Fibroblast of lung (primary cell): ENCODE measurements around the gene CEP290. TPM values are rescaled to one million over a fixed set of nuclear protein-coding genes. Genes with fewer than 3 reads are reported as not detected.

Source experiments
- DNase-seq, 2 donors: peaks; one replicate each; pipeline versions ENCODE4 v3.0.0 to v3.0.0-alpha.2; 2010; ENCODE audit warnings: low read depth in 2 of 2
- H2AFZ ChIP-seq: 2 replicates; pipeline ENCODE4 v1.5.1; 2012; ENCODE audit warnings: low read length, control low read depth, inconsistent platforms
- H3K27ac ChIP-seq: 2 replicates; pipeline ENCODE4 v1.5.1; 2011; ENCODE audit warnings: low read length, control low read depth; ENCODE audit not compliant: insufficient read depth
- H3K27me3 ChIP-seq: 2 replicates; pipeline ENCODE4 v1.5.1; 2011; ENCODE audit warnings: mild to moderate bottlenecking, low read length; ENCODE audit not compliant: control insufficient read depth, insufficient read depth
- H3K36me3 ChIP-seq: 2 replicates; pipeline ENCODE4 v1.5.1; 2011; ENCODE audit warnings: low read length; ENCODE audit not compliant: control insufficient read depth, insufficient read depth
- H3K4me1 ChIP-seq: 2 replicates; pipeline ENCODE4 v1.5.1; 2011; ENCODE audit warnings: low read length; ENCODE audit not compliant: control insufficient read depth, insufficient read depth; ENCODE audit errors: extremely low read depth
- H3K4me2 ChIP-seq: 2 replicates; pipeline ENCODE4 v1.5.1; 2011; ENCODE audit warnings: low read length, control low read depth; ENCODE audit not compliant: insufficient read depth; ENCODE audit errors: extremely low read depth
- H3K4me3 ChIP-seq, 4 experiments: fragments of 200-600 bp in 1 of 4; sonication (generic) in 1 of 4; replicated peaks in 1 of 4; 2 replicates each; pipeline ENCODE4 v1.5.1; 2011 to 2016; ENCODE audit warnings: low read length in 4 of 4, low read depth in 3 of 4, mild to moderate bottlenecking in 3 of 4, control low read depth in 2 of 4, inconsistent platforms in 1 of 4, mixed read lengths in 1 of 4; ENCODE audit not compliant: insufficient read depth in 1 of 4; ENCODE audit errors: control extremely low read depth in 1 of 4
- H3K79me2 ChIP-seq: 2 replicates; pipeline ENCODE4 v1.5.1; 2012; ENCODE audit warnings: mild to moderate bottlenecking, low read length, inconsistent platforms; ENCODE audit not compliant: control insufficient read depth, insufficient read depth
- H3K9ac ChIP-seq: 2 replicates; pipeline ENCODE4 v1.5.1; 2011; ENCODE audit warnings: mild to moderate bottlenecking, low read length, control low read depth; ENCODE audit not compliant: insufficient read depth
- H3K9me3 ChIP-seq: 2 replicates; pipeline ENCODE4 v1.5.1; 2012; ENCODE audit warnings: low read depth, low read length; ENCODE audit not compliant: control insufficient read depth, insufficient read depth
- H4K20me1 ChIP-seq: 2 replicates; pipeline ENCODE4 v1.5.1; 2011; ENCODE audit warnings: low read length; ENCODE audit not compliant: control insufficient read depth, insufficient read depth; ENCODE audit errors: extremely low read depth
- CTCF ChIP-seq, 2 donors: IDR thresholded peaks in 1 of 2; conservative IDR thresholded peaks in 1 of 2; 1 replicate in 1 of 2; 2 replicates in 1 of 2; pipeline ENCODE4 v1.5.1; 2011 to 2012; ENCODE audit warnings: low read length in 2 of 2, control low read depth in 1 of 2, inconsistent platforms in 1 of 2, low read depth in 1 of 2, mild to moderate bottlenecking in 1 of 2
- EZH2 ChIP-seq: IDR thresholded peaks from 2 replicates; pipeline ENCODE4 v1.5.1; 2012; ENCODE audit warnings: low read length, control low read depth, mild to moderate bottlenecking; ENCODE audit errors: missing control alignments
- polyA plus RNA-seq, 2 donors: library from polyadenylated mRNA; depleted of rRNA in 1 of 2; stranded (reverse) in 1 of 2; unstranded in 1 of 2; fragments of >200 nt; gene quantifications; 2 replicates each; pipeline ENCODE4 v1.2.1, GENCODE V29; 2011 to 2012; ENCODE audit warnings: missing spikeins in 1 of 2
- total RNA-seq: library from RNA; depleted of rRNA; stranded (reverse); fragments of >200 nt; gene quantifications from 2 replicates; pipeline ENCODE4 v1.2.1, GENCODE V29; 2014

The CEP290 gene
- total and polyA plus RNA-seq, 2 donors (not counting 1 experiment from before 2014, with no cell fraction given): 8.0 to 12.6 TPM

GRCh38 chr12:88145567-88146505, 3.9 kb upstream of the CEP290 start:
- peaks cover 14% of the 10 kb centered on the region for H3K79me2 ChIP-seq
- H3K4me1 ChIP-seq: no peaks in the 10 kb centered on the region
- no peak overlapping the region for H2AFZ ChIP-seq
- no peak overlapping the region for H3K9ac ChIP-seq
- H3K9me3 ChIP-seq: no peaks in the 10 kb centered on the region
- TF ChIP-seq CTCF (conservative IDR thresholded peaks at IDR 0.05 in 1 of 2, IDR thresholded peaks at IDR 0.05 in 1 of 2; ENCODE audit: low read depth in 1 of 2, low read length in 2 of 2) (no peak), EZH2 (no peak)
- H3K4me3 ChIP-seq: no peak overlapping the region
- H3K27ac ChIP-seq: no peak overlapping the region
- DNase-seq: no peak
- no peaks in the 10 kb centered on the region for H3K36me3 ChIP-seq
- no peak overlapping the region for H3K4me2 ChIP-seq
- no peaks in the 10 kb centered on the region for H4K20me1 ChIP-seq
- H3K27me3 ChIP-seq: no peaks in the 10 kb centered on the region

GRCh38 chr12:88144546-88145468, 2.9 kb upstream of the CEP290 start:
- no peaks in the 10 kb centered on the region for H3K4me1 ChIP-seq
- H3K36me3 ChIP-seq: no peaks in the 10 kb centered on the region
- H3K4me2 ChIP-seq: no peak overlapping the region
- peaks cover 14% of the 10 kb centered on the region for H3K79me2 ChIP-seq
- no peaks in the 10 kb centered on the region for H3K27me3 ChIP-seq
- H4K20me1 ChIP-seq: no peaks in the 10 kb centered on the region
- DNase-seq: no peak
- TF ChIP-seq EZH2: no peak
- H3K4me3 ChIP-seq: no peak overlapping the region
- H3K9me3 ChIP-seq: no peaks in the 10 kb centered on the region
- no peak overlapping the region for H2AFZ ChIP-seq
- no peak overlapping the region for H3K27ac ChIP-seq
- no peak overlapping the region for H3K9ac ChIP-seq

DNA sequence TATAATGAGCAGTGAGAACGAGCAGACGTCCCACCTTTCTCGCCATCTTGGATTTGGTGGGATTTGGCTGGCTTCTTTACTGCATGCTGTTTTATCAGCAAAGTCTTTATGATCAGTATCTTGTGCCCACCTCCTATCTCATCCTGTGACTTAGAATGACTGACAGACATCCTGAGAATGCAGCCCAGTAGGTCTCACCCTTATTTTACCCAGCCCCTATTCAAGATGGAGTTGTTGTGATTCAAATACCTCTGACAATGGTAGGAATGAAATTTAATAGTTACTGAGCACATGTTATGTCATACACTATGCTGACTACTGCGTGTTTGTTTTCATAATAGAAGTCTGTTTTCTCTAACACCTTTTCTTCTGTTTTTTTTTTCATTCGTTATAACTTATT, 2.1 kb upstream of the CEP290 start:
- Histone ChIP-seq H3K4me1 (no peaks in the 10 kb centered on the region), H3K27ac (no peak overlapping the region), H2AFZ (no peak overlapping the region), H3K4me3 (no peak overlapping the region), H3K9ac (no peak overlapping the region), H3K79me2 (peaks cover 14% of the 10 kb centered on the region), H4K20me1 (no peaks in the 10 kb centered on the region), H3K36me3 (no peaks in the 10 kb centered on the region), H3K4me2 (no peak overlapping the region), H3K9me3 (no peaks in the 10 kb centered on the region), H3K27me3 (no peaks in the 10 kb centered on the region)
- no peak for TF ChIP-seq EZH2
- DNase-seq: no peak
